WERI-Rb-1 (cell line): Measurements from ENCODE around the gene CTPS1.

Experiments
- DNase-seq: peaks from one replicate; pipeline ENCODE4 v3.0.0-alpha.2; 2020
- H3K27ac ChIP-seq: fragments of 250-450 bp; sonication (Bioruptor Pico); 2 replicates; pipeline ENCODE4 v1.5.1; 2020; ENCODE audit warnings: mild to moderate bottlenecking, moderate library complexity
- H3K27me3 ChIP-seq: fragments of 250-450 bp; sonication (Bioruptor Pico); 2 replicates; pipeline ENCODE4 v1.5.1; 2021; ENCODE audit warnings: mild to moderate bottlenecking, low read depth, moderate library complexity; ENCODE audit not compliant: insufficient read depth, severe bottlenecking
- H3K36me3 ChIP-seq: fragments of 250-450 bp; sonication (Bioruptor Pico); 2 replicates; pipeline ENCODE4 v1.5.1; 2020; ENCODE audit warnings: mild to moderate bottlenecking, moderate library complexity
- H3K4me3 ChIP-seq: 2 replicates; pipeline ENCODE4 v1.5.1; 2011; ENCODE audit warnings: low read depth, mild to moderate bottlenecking, control low read depth, low read length
- H3K9me3 ChIP-seq: fragments of 250-450 bp; sonication (Bioruptor Pico); 2 replicates; pipeline ENCODE4 v1.5.1; 2021; ENCODE audit warnings: mild to moderate bottlenecking, moderate library complexity; ENCODE audit not compliant: severe bottlenecking
- TF ChIP-seq, protein P1 (sequence below): IDR thresholded peaks from 2 replicates; pipeline ENCODE4 v1.5.1; 2011; ENCODE audit warnings: low read depth, mild to moderate bottlenecking, control low read depth, inconsistent platforms, low read length

The CTPS1 gene

DNA sequence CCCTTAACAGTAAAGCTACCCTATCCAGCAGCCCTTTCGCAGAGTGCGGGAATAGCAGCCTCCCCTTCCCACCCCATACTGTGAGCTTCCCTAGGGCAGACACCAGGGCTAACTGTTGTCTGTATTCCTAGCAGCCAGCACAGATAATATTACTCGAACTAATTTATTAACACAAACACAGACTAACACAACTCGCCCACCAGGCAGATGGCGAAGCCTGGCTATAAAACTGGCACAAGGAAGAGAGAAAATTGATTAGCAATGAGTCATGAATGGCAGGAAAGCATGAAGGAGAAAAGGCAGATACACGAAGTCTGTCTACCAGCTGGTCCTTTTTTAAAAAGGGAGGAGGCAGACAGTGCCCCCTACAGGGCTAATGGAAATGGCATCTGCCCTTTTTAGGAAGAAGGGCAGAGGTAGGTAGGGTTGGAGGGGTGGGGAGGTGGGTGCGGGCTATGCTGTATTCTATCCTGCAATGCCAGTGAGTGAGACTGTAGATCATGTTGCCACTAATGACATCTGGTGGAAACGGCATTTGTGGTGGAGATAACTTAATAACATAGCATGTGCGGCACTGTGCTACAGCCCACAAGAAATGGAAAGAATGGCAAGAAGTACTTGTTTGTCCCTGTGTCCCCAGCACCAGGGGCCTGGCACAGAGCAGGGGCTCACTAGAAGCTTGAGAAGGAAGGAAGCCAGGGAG is 30.6 kb upstream of the CTPS1 start:
- Histone ChIP-seq H3K9me3 (no peaks in the 10 kb centered on the region), H3K27ac (peak overlapping the region; percentile 49), H3K27me3 (no peaks in the 10 kb centered on the region), H3K4me3 (no peak overlapping the region), H3K36me3 (no peaks in the 10 kb centered on the region)
- TF ChIP-seq, protein P1, sequence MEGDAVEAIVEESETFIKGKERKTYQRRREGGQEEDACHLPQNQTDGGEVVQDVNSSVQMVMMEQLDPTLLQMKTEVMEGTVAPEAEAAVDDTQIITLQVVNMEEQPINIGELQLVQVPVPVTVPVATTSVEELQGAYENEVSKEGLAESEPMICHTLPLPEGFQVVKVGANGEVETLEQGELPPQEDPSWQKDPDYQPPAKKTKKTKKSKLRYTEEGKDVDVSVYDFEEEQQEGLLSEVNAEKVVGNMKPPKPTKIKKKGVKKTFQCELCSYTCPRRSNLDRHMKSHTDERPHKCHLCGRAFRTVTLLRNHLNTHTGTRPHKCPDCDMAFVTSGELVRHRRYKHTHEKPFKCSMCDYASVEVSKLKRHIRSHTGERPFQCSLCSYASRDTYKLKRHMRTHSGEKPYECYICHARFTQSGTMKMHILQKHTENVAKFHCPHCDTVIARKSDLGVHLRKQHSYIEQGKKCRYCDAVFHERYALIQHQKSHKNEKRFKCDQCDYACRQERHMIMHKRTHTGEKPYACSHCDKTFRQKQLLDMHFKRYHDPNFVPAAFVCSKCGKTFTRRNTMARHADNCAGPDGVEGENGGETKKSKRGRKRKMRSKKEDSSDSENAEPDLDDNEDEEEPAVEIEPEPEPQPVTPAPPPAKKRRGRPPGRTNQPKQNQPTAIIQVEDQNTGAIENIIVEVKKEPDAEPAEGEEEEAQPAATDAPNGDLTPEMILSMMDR = peak; percentile 76
- DNase-seq = peak; percentile 80

DNA sequence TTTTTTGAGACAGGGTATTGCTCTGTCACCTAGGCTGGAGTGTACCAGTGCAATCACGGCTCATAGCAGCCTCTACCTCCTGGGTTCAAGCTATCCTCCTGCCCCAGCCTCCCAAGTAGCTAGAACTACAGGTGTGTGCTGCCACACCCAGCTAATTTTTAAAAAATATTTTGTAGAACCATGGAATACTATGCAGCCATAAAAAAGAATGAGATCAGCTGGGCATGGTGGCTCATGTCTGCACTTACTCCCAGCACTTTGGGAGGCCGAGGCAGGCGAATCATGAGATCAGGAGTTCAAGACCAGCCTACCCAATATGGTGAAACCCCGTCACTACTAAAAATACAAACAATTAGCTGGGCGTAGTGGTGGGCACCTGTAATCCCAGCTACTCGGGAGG is 29.9 kb upstream of the CTPS1 start:
- no peaks in the 10 kb centered on the region for H3K9me3 ChIP-seq
- DNase-seq = no peak
- no peaks in the 10 kb centered on the region for H3K27me3 ChIP-seq
- TF ChIP-seq, protein P1 = no peak
- H3K27ac ChIP-seq = no peak overlapping the region
- H3K4me3 ChIP-seq = no peak overlapping the region
- no peaks in the 10 kb centered on the region for H3K36me3 ChIP-seq

GRCh38 chr1:40951943-40952743 is 27.4 kb upstream of the CTPS1 start:
- peak; percentile 78 for DNase-seq
- no peaks in the 10 kb centered on the region for H3K36me3 ChIP-seq

DNA sequence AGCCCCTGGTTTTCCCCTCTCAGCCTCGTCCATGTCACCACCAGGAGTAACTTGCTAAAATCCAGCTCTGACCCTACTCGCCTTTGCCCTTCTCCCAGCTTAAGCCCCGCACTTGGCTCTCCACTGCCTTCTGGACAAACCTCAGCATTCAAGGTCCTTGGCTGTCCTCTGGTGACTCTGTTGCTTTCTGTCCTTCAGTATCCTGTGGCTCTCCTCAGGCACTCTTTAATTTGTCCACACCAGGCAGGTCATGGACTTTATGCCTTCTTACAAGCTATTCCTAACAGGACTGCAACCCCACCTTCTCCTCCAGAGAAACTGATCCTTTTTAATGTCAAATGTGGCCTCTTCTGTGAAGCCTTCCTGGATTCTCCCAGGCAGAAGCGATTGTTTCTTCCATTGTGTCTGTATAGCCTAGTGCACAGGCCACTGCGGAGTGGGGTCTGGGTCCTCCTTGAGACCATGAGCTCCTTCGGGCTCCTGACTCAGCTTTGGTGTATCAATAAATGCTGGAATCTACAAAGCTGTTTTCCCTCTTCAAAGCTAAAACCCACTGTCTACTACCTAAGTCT is 26.7 kb upstream of the CTPS1 start:
- Histone ChIP-seq H3K9me3 (no peaks in the 10 kb centered on the region), H3K27ac (no peak overlapping the region), H3K27me3 (no peaks in the 10 kb centered on the region), H3K36me3 (no peaks in the 10 kb centered on the region), H3K4me3 (no peak overlapping the region)
- TF ChIP-seq, protein P1 = no peak
- no peak for DNase-seq

More at GRCh38 chr1:40951943-40952743, 27.4 kb upstream of the CTPS1 start:
- TF ChIP-seq, protein P1 = peak; percentile 98
- Histone ChIP-seq H3K9me3 (no peaks in the 10 kb centered on the region), H3K4me3 (no peak overlapping the region), H3K27me3 (no peaks in the 10 kb centered on the region), H3K27ac (no peak overlapping the region)

GRCh38 chr1:40954626-40955025 is 24.9 kb upstream of the CTPS1 start:
- H3K27me3 ChIP-seq = no peaks in the 10 kb centered on the region
- TF ChIP-seq, protein P1 = no peak
- no peaks in the 10 kb centered on the region for H3K36me3 ChIP-seq
- no peak overlapping the region for H3K4me3 ChIP-seq
- no peak for DNase-seq
- no peak overlapping the region for H3K27ac ChIP-seq
- no peaks in the 10 kb centered on the region for H3K9me3 ChIP-seq
